H1 (cell line): ENCODE measurements around the gene LCAT. TPM values are rescaled to one million over a fixed set of nuclear protein-coding genes. Genes with fewer than 3 reads are reported as not detected.

Experiments used
- CTCF ChIA-PET: fragments of 300-600 bp; sonication (Branson Sonifier 250); formaldehyde crosslinking; loops from one replicate; lab custom pipeline; 2021; ENCODE audit not compliant: partially characterized antibody; lab: Charles Lee
- POLR2A ChIA-PET: fragments of 300-600 bp; sonication (Branson Sonifier 250); formaldehyde crosslinking; loops from one replicate; lab custom pipeline; 2021; ENCODE audit warnings: inconsistent platforms; ENCODE audit not compliant: partially characterized antibody; lab: Charles Lee
- DNase-seq, 2 experiments: peaks; one replicate each; pipeline versions ENCODE4 v3.0.0 to v3.0.0-alpha.2; 2010 to 2022; ENCODE audit warnings: low spot score in 2 of 2, low read depth in 1 of 2, mixed read lengths in 1 of 2
- FAIRE-seq: peaks from 2 replicates; lab custom pipeline; 2011; peaks lifted over from hg19 to GRCh38; lab: Jason Lieb, UNC
- H2AFZ ChIP-seq: 2 replicates; pipeline ENCODE4 v1.8.1; 2012; ENCODE audit warnings: low read length, inconsistent platforms
- H2AK5ac ChIP-seq: 2 replicates; pipeline ENCODE4 v1.6.1; 2013; ENCODE audit warnings: low read depth, low read length
- H2BK120ac ChIP-seq: replicated peaks from 2 replicates; pipeline ENCODE3; 2013; ENCODE audit warnings: low read depth, low read length, inconsistent platforms
- H2BK12ac ChIP-seq: 2 replicates; pipeline ENCODE4 v1.6.1; 2013; ENCODE audit warnings: low read depth, low read length
- H2BK15ac ChIP-seq: 2 replicates; pipeline ENCODE4 v1.6.1; 2013; ENCODE audit warnings: low read length
- H2BK20ac ChIP-seq: 2 replicates; pipeline ENCODE4 v1.6.1; 2013; ENCODE audit warnings: low read length
- H2BK5ac ChIP-seq: 2 replicates; pipeline ENCODE4 v1.6.1; 2013; ENCODE audit warnings: low read depth, low read length
- H3K14ac ChIP-seq: 2 replicates; pipeline ENCODE4 v1.6.1; 2013; ENCODE audit warnings: inconsistent platforms; ENCODE audit not compliant: insufficient read length
- H3K18ac ChIP-seq: 2 replicates; pipeline ENCODE4 v1.6.1; 2013; ENCODE audit warnings: low read length; ENCODE audit errors: extremely low read depth
- H3K23ac ChIP-seq: 2 replicates; pipeline ENCODE4 v1.6.1; 2013; ENCODE audit warnings: inconsistent platforms; ENCODE audit not compliant: insufficient read length
- H3K23me2 ChIP-seq: 2 replicates; pipeline ENCODE4 v1.6.1; 2013; ENCODE audit warnings: low read depth, low read length
- H3K27ac ChIP-seq: 2 replicates; pipeline ENCODE4 v1.6.1; 2011; ENCODE audit warnings: low read depth, low read length, inconsistent platforms
- H3K27me3 ChIP-seq, 4 experiments: replicated peaks in 1 of 4; 1 replicate in 1 of 4; 2 replicates in 3 of 4; pipeline versions ENCODE4 v1.6.1 to v1.8.1; 2011 to 2013; ENCODE audit warnings: low read length in 3 of 4, mild to moderate bottlenecking in 3 of 4, inconsistent platforms in 2 of 4, mixed read lengths in 2 of 4, moderate library complexity in 1 of 4; ENCODE audit not compliant: control insufficient read depth in 3 of 4, insufficient read depth in 3 of 4; ENCODE audit errors: extremely low read depth in 1 of 4
- H3K36me3 ChIP-seq, 4 experiments: 2 replicates each; pipeline versions ENCODE4 v1.6.1 to v1.8.1; 2011 to 2013; ENCODE audit warnings: mild to moderate bottlenecking in 4 of 4, low read length in 3 of 4, moderate library complexity in 2 of 4, control low read depth in 1 of 4, inconsistent platforms in 1 of 4; ENCODE audit not compliant: insufficient read depth in 4 of 4, control insufficient read depth in 2 of 4
- H3K4ac ChIP-seq: replicated peaks from 2 replicates; pipeline ENCODE3; 2013; ENCODE audit warnings: low read length, low read depth, mixed read lengths, inconsistent platforms; ENCODE audit not compliant: insufficient read length
- H3K4me1 ChIP-seq, 4 experiments: replicated peaks in 1 of 4; 1 replicate in 1 of 4; 2 replicates in 3 of 4; pipeline versions ENCODE4 v1.6.1 to v1.8.1; 2011 to 2013; ENCODE audit warnings: low read length in 3 of 4, inconsistent platforms in 2 of 4, mixed read lengths in 1 of 4; ENCODE audit not compliant: insufficient read depth in 4 of 4, control insufficient read depth in 3 of 4
- H3K4me2 ChIP-seq, 2 experiments: 2 replicates each; pipeline versions ENCODE4 v1.6.1 to v1.8.1; 2011 to 2013; ENCODE audit warnings: low read depth in 2 of 2, low read length in 2 of 2, control low read depth in 1 of 2, inconsistent platforms in 1 of 2, mild to moderate bottlenecking in 1 of 2; ENCODE audit not compliant: insufficient read depth in 1 of 2
- H3K4me3 ChIP-seq, 4 experiments: fragments of 200-600, 300-600 bp in 1 of 4; sonication (generic), shearing (Covaris generic), sonication (Bioruptor Twin) in 1 of 4; 2 replicates each; pipeline versions ENCODE4 v1.5.1 to v1.8.1; 2011 to 2016; ENCODE audit warnings: low read length in 4 of 4, low read depth in 3 of 4, control low read depth in 2 of 4, inconsistent platforms in 2 of 4, mild to moderate bottlenecking in 2 of 4, mixed read lengths in 1 of 4, moderate library complexity in 1 of 4; ENCODE audit not compliant: insufficient read depth in 2 of 4; ENCODE audit errors: extremely low read depth in 1 of 4
- H3K56ac ChIP-seq: replicated peaks from 2 replicates; pipeline ENCODE3; 2013; ENCODE audit warnings: low read depth, mild to moderate bottlenecking, mixed read lengths, low read length, inconsistent platforms; ENCODE audit not compliant: insufficient read length
- H3K79me1 ChIP-seq: 2 replicates; pipeline ENCODE4 v1.6.1; 2013; ENCODE audit warnings: low read depth, low read length, control low read depth
- H3K79me2 ChIP-seq, 2 experiments: 2 replicates each; pipeline versions ENCODE4 v1.6.1 to v1.8.1; 2012 to 2013; ENCODE audit warnings: low read length in 2 of 2, mild to moderate bottlenecking in 2 of 2, inconsistent platforms in 1 of 2; ENCODE audit not compliant: insufficient read depth in 2 of 2, control insufficient read depth in 1 of 2
- H3K9ac ChIP-seq, 4 experiments: replicated peaks in 1 of 4; 1 replicate in 1 of 4; 2 replicates in 3 of 4; pipeline versions ENCODE4 v1.6.1 to v1.8.1; 2011 to 2013; ENCODE audit warnings: low read depth in 3 of 4, low read length in 3 of 4, control low read depth in 2 of 4, mild to moderate bottlenecking in 2 of 4, moderate library complexity in 2 of 4, inconsistent platforms in 1 of 4; ENCODE audit errors: extremely low read depth in 1 of 4
- H3K9me3 ChIP-seq, 2 experiments: 2 replicates each; pipeline versions ENCODE4 v1.6.1 to v1.8.1; 2012 to 2013; ENCODE audit warnings: mild to moderate bottlenecking in 2 of 2, moderate library complexity in 2 of 2, control low read depth in 1 of 2, inconsistent platforms in 1 of 2, low read depth in 1 of 2, low read length in 1 of 2, mixed read lengths in 1 of 2; ENCODE audit not compliant: insufficient read depth in 2 of 2
- H4K20me1 ChIP-seq, 2 experiments: replicated peaks in 1 of 2; 2 replicates each; pipeline versions ENCODE3 to v1.8.1; 2011 to 2013; ENCODE audit warnings: inconsistent platforms in 2 of 2, low read length in 2 of 2, mild to moderate bottlenecking in 1 of 2; ENCODE audit not compliant: insufficient read depth in 2 of 2, control insufficient read depth in 1 of 2
- H4K5ac ChIP-seq: 2 replicates; pipeline ENCODE4 v1.6.1; 2013; ENCODE audit warnings: low read length, low read depth, mixed read lengths, inconsistent platforms; ENCODE audit not compliant: insufficient read length
- H4K8ac ChIP-seq: 2 replicates; pipeline ENCODE4 v1.8.0; 2013; ENCODE audit warnings: mild to moderate bottlenecking, moderate library complexity, low read length, inconsistent platforms; ENCODE audit not compliant: insufficient read depth; ENCODE audit errors: extremely low read depth
- H4K91ac ChIP-seq: replicated peaks from 2 replicates; pipeline ENCODE3; 2013; ENCODE audit warnings: low read length, mixed read lengths, inconsistent platforms; ENCODE audit not compliant: insufficient read length
- EZH2 ChIP-seq: fragments of 200-600 bp; sonication (generic); IDR thresholded peaks from 2 replicates; pipeline ENCODE4 v1.7.1; 2012; ENCODE audit warnings: low read depth, mild to moderate bottlenecking, moderate library complexity, low read length, inconsistent platforms; ENCODE audit not compliant: severe bottlenecking
- GABPA ChIP-seq: IDR thresholded peaks from 2 replicates; pipeline ENCODE4 v1.6.1; 2011; ENCODE audit warnings: mild to moderate bottlenecking, low read length, moderate library complexity, borderline replicate concordance; ENCODE audit not compliant: insufficient read depth
- RAD21 ChIP-seq, 2 experiments: IDR thresholded peaks in 1 of 2; conservative IDR thresholded peaks in 1 of 2; 2 replicates each; pipeline ENCODE4 v1.6.1; 2011; ENCODE audit warnings: low read depth in 2 of 2, low read length in 2 of 2, improper control_type of control experiment in 1 of 2, inconsistent platforms in 1 of 2, mild to moderate bottlenecking in 1 of 2, moderate library complexity in 1 of 2
- SAP30 ChIP-seq: fragments of 300-600 bp; sonication (generic); IDR thresholded peaks from 2 replicates; pipeline ENCODE4 v1.7.1; 2012; ENCODE audit warnings: low read length, moderate library complexity, mild to moderate bottlenecking, inconsistent platforms; ENCODE audit not compliant: insufficient read depth, insufficient replicate concordance
- SUZ12 ChIP-seq: fragments of 200-600 bp; sonication (generic); IDR thresholded peaks from 2 replicates; pipeline ENCODE4 v1.6.1; 2012; ENCODE audit warnings: mild to moderate bottlenecking, inconsistent platforms, low read length, moderate library complexity, mixed read lengths
- WGBS, 2 experiments: shearing (Covaris generic) in 1 of 2; methylation state at CpG; one replicate each; pipeline versions ENCODE4 v1.1.6 to v1.1.7; 2013 to 2015; ENCODE audit warnings: low lambda C conversion rate in 2 of 2, mixed read lengths in 2 of 2, inconsistent platforms in 1 of 2, low coverage in 1 of 2, missing lambda C conversion rate in 1 of 2; ENCODE audit not compliant: insufficient replicate concordance in 2 of 2, insufficient coverage in 1 of 2, insufficient read length in 1 of 2; ENCODE audit errors: extremely low coverage in 1 of 2, missing lambda C conversion rate in 1 of 2; 5-methylcytosine and 5-hydroxymethylcytosine counted together
- polyA plus RNA-seq, 7 experiments: library from polyadenylated mRNA; depleted of rRNA in 3 of 7; stranded (reverse) in 5 of 7; unstranded in 2 of 7; fragments of >200 nt in 5 of 7; fragments of 200-250 nt in 2 of 7; gene quantifications; 1 replicate in 5 of 7; 2 replicates in 1 of 7; 4 replicates in 1 of 7; pipeline versions ENCODE4 v1.2.1 to v1.2.3, GENCODE V29; 2011 to 2013; ENCODE audit warnings: missing spikeins in 2 of 7, mixed read lengths in 2 of 7
- total RNA-seq: library from RNA; stranded (reverse); fragmentation: NEBNext Ultra II Directional; extraction: Animal tissue kit (Norgen Biotek cat#: 25700); gene quantifications from 2 replicates; pipeline ENCODE4 v1.2.1, GENCODE V29; 2021
- TF ChIP-seq, protein P1 (sequence below), 3 experiments: IDR thresholded peaks; 1 replicate in 2 of 3; 2 replicates in 1 of 3; pipeline versions ENCODE4 v1.5.1 to v1.6.1; 2011; ENCODE audit warnings: low read length in 3 of 3, mild to moderate bottlenecking in 3 of 3, inconsistent platforms in 2 of 3, low read depth in 1 of 3, moderate library complexity in 1 of 3; ENCODE audit not compliant: insufficient read depth in 1 of 3; ENCODE audit errors: control extremely low read depth in 1 of 3

LCAT gene
- total and polyA plus RNA-seq, 2 of the 8 experiments (the other 6 are each of a cell fraction or from before 2014, with no cell fraction given), result 9.4 to 19.6 TPM

DNA sequence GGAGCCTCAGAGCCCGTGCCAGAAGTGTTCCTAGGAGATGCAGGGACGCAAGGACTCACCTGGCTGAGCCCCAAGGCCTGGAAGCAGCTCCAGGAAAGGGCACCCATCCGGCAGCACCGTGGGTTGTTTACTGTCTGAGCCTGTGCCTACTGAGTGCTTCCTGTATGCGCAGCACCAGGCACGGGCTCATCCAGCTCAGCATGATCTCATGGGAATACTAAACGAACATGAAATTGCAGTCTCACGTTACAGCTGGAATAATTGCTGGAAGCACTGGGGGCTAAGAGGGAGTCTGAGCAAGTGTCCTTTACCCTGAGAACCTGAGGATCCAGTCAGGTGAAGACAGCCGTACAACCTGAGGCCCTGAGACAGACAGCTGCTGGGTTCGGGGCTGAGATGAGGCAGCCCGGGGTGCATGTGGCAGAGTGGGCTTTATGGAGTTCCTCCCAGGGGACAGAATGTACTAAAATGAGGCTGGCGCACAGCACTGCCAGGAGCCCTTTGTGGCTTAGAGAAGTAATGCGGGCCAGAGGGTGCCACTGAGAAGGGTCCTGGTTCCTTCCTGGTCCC, 17.7 kb downstream of the LCAT start:
- no peak overlapping the region for H2AFZ ChIP-seq
- H3K9me3 ChIP-seq, result no peaks in the 10 kb centered on the region
- no peak overlapping the region for H4K5ac ChIP-seq
- no peak overlapping the region for H4K8ac ChIP-seq
- H4K91ac ChIP-seq, result no peak overlapping the region
- H3K4me1 ChIP-seq, result peaks cover 0 to 8% (median 4%) of the 10 kb centered on the region in 4 experiments; a peak in 5 of 7 replicates
- FAIRE-seq, result no peak
- no peak overlapping the region for H3K18ac ChIP-seq
- H4K20me1 ChIP-seq, result peaks cover 12 to 25% of the 10 kb centered on the region in 2 experiments
- no peak overlapping the region for H2BK120ac ChIP-seq
- no peak overlapping the region for H3K9ac ChIP-seq
- POLR2A ChIA-PET, result interaction anchor here (0.6 to 7.5 kb wide), 6 partner anchors 9 to 167 kb away, joined by 3 to 43 read pairs (median 4); partner anchors contain the start of genes NRN1L and PSMB10
- H3K36me3 ChIP-seq, result no peaks in the 10 kb centered on the region; a peak in 2 of 8 replicates
- no peak overlapping the region; the same call in 1 of the 2 replicates for H3K27ac ChIP-seq
- H3K79me2 ChIP-seq, result no peaks in the 10 kb centered on the region
- H2BK5ac ChIP-seq, result peak overlapping the region; percentile 72
- no peaks in the 10 kb centered on the region for H3K23me2 ChIP-seq
- WGBS, 2 experiments, result 81% methylated on average over 13 of the region's 13 CpGs; no CpG with 5 or more reads in 1 of the 2 experiments
- CTCF ChIA-PET, result interaction anchor here (0.6 to 27.1 kb wide), 22 partner anchors 7 to 406 kb away, joined by 3 to 623 read pairs (median 3); partner anchors contain the start of genes CTRL, EDC4, LCAT and NRN1L
- no peak overlapping the region for H3K14ac ChIP-seq
- peak overlapping the region; percentile 23 for H3K56ac ChIP-seq
- H2AK5ac ChIP-seq, result no peak overlapping the region
- 0 out of 2 replicates have a peak overlapping the region, but pooled peaks have one; percentile 16 for H2BK15ac ChIP-seq
- TF ChIP-seq GABPA (no peak), SUZ12 (no peak), EZH2 (no peak), RAD21 (IDR thresholded peaks at IDR 0.05 in 1 of 2, conservative IDR thresholded peaks at IDR 0.05 in 1 of 2; ENCODE audit: low read depth in 2 of 2, low read length in 2 of 2) (peak in 1 of 2 experiments; percentile 14; a peak in 1 of 4 replicates), SAP30 (no peak)
- TF ChIP-seq, protein P1, sequence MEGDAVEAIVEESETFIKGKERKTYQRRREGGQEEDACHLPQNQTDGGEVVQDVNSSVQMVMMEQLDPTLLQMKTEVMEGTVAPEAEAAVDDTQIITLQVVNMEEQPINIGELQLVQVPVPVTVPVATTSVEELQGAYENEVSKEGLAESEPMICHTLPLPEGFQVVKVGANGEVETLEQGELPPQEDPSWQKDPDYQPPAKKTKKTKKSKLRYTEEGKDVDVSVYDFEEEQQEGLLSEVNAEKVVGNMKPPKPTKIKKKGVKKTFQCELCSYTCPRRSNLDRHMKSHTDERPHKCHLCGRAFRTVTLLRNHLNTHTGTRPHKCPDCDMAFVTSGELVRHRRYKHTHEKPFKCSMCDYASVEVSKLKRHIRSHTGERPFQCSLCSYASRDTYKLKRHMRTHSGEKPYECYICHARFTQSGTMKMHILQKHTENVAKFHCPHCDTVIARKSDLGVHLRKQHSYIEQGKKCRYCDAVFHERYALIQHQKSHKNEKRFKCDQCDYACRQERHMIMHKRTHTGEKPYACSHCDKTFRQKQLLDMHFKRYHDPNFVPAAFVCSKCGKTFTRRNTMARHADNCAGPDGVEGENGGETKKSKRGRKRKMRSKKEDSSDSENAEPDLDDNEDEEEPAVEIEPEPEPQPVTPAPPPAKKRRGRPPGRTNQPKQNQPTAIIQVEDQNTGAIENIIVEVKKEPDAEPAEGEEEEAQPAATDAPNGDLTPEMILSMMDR (IDR thresholded peaks at IDR 0.05; ENCODE audit: control extremely low read depth in 1 of 3, insufficient read depth in 1 of 3, low read depth in 1 of 3, low read length in 3 of 3), result peak in 2 of 3 experiments; percentile 17 to 34; a peak in 2 of 4 replicates
- DNase-seq, result no peak
- no peak overlapping the region for H3K4ac ChIP-seq
- H2BK20ac ChIP-seq, result no peak overlapping the region
- no peak overlapping the region for H3K4me3 ChIP-seq
- no peak overlapping the region for H3K4me2 ChIP-seq
- no peaks in the 10 kb centered on the region for H3K27me3 ChIP-seq
- H3K23ac ChIP-seq, result no peak overlapping the region
- no peaks in the 10 kb centered on the region for H3K79me1 ChIP-seq
- 0 out of 2 replicates have a peak overlapping the region, but pooled peaks have one; percentile 27 for H2BK12ac ChIP-seq
